ENCODE results near the gene C1orf167.

The C1orf167 gene

GRCh38 chr1:11759791-11760190 lies 2.2 kb upstream of the C1orf167 start:
- no peak for DNase-seq (ENCODE audit: low read depth in 2 of 2, low spot score in 1 of 2)

DNA sequence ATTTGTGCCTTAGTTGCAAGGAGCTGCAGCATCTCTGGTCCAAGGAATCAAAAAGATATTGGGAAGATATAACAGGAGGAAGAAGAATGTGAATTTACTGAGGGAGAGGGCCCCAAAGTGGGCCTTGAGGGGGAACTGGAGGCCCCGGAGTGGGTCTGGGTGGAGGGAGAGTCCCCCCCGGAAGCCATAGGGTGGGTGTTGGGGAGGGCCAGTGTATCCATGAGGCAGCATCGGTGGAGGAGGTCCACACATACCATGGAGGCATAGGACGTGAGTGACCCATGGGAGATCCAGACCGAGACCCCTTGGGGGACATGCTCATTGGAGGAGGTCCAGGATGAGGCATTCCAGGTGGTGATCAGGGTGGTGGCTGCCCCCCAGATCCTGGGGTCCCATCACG lies 708 bp upstream of the C1orf167 start:
- DNase-seq (ENCODE audit: low read depth in 2 of 2, low spot score in 1 of 2), result no peak

GRCh38 chr1:11764115-11764514 lies 2.1 kb downstream of the C1orf167 start:
- no peak for DNase-seq (ENCODE audit: low read depth in 2 of 2, low spot score in 1 of 2)

GRCh38 chr1:11764519-11764918 lies 2.5 kb downstream of the C1orf167 start:
- DNase-seq (ENCODE audit: low read depth in 2 of 2, low spot score in 1 of 2), result no peak

DNA sequence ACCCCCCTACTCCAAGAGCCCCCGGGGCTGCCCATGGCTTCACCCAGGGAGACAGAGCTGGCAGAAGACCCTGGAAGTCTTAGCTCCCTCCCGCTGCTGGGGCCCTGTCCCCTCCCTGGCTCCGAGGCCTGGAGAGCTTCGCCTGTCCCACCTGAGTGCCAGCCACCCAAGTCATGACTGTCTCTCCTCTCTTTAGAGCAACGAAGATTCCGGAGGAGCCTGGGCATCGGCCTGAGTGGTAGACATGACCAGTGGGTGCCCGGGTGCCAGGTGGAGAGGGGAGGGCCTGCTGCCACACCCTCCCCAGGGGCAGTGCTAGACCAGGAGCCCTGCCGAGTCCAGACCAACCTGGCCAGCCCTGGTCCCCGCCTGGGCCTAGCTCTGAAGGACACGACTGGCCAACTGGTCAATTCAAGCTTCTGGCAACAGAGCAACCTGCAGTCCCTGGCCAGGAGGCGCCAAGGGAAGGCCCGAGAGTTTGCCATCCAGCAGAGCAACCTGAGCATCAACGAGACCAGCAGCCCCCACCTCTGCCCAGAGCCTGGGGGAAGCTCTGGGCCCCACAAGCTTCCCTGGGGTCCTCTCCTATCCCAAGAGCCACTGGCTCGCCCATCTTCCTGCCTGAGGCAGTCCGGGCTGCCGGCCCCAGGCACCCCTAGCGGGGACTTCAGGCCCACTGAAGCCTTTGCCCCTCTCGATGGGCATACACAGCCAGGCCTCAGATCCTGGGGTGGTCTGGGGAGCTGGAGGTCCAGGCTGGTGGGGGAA lies 3.9 kb downstream of the C1orf167 start:
- no peak for DNase-seq (ENCODE audit: low read depth in 2 of 2, low spot score in 1 of 2)

- no peak for DNase-seq (ENCODE audit: low read depth in 2 of 2, low spot score in 1 of 2)
Measured at GRCh38 chr1:11766429-11766776, 4.4 kb downstream of the C1orf167 start.

GRCh38 chr1:11767922-11768704 lies 6.1 kb downstream of the C1orf167 start:
- no peak for DNase-seq (ENCODE audit: low read depth in 2 of 2, low spot score in 1 of 2)

DNA sequence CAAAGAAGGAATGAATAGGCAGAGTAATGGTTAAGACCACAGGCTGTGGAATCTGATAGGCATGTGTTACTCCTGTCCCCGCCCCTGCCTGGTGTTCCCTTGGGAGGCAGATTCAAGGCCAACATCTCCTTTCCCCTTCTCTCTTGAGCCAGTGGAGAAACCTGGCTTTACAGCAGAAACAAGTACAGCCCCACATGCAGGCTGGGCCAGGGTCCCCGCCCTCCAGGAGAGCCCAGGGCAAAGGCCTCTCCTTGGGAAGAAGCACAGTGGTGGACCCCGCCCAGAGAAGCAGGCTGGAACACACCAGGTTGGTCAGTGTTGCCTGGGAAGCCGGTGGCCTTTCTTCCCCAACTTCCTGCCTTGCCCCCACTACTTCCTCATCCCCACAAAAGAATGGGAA lies 6.8 kb downstream of the C1orf167 start:
- DNase-seq (ENCODE audit: low read depth in 2 of 2, low spot score in 1 of 2), result no peak

- DNase-seq (ENCODE audit: low read depth in 2 of 2, low spot score in 1 of 2), result no peak
Measured at GRCh38 chr1:11769274-11769673, 7.3 kb downstream of the C1orf167 start.

DNA sequence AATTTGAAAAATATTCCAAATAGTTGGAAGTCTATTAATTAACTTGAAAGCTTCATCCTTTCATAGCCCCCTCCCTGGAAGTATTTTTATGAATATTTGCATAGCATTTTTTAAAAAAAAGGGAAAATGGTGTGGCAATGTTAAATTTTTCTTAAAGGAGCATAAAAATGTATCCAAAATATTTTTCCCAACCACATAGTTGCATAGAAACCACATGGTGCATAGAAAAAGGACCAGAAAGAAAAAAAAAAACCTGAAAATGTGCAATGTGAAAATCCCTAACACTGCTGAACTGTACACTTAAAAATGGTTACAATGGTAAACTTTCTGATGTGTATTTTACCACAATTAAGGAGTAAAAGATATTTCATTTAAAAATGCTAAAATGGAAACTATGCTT lies 8.0 kb downstream of the C1orf167 start:
- DNase-seq (ENCODE audit: low read depth in 2 of 2, low spot score in 1 of 2), result no peak

DNA sequence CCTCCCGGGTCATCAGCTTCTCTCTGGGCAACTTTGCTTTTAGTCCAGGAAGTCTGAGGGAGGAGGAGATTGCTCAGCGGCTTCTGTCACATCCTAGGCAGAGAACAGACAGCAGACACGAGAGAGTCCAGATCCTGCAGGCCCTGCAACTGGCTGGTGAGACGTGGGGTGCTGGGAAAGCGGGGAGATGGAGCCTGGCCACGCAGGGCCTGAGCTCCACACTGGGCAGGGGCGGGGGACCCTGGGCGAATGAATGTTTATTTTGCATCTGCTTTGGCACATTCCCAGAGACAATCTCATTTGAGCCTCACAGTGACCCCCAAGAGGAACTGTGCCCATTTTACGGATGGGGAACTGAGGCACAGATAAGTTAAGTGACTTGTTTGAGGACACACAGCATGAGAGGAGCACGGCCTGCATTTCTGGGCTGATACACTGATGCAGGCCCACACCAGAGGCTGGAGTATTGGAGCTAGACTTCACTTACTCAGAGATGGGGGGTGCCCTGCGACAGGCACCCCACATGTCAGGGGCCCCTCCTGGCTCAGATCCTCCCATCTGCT lies 9.6 kb downstream of the C1orf167 start:
- DNase-seq (ENCODE audit: low read depth in 2 of 2, low spot score in 1 of 2), result no peak

- DNase-seq (ENCODE audit: low read depth in 2 of 2, low spot score in 1 of 2), result no peak
Measured at GRCh38 chr1:11772458-11772857, 10.5 kb downstream of the C1orf167 start.

DNA sequence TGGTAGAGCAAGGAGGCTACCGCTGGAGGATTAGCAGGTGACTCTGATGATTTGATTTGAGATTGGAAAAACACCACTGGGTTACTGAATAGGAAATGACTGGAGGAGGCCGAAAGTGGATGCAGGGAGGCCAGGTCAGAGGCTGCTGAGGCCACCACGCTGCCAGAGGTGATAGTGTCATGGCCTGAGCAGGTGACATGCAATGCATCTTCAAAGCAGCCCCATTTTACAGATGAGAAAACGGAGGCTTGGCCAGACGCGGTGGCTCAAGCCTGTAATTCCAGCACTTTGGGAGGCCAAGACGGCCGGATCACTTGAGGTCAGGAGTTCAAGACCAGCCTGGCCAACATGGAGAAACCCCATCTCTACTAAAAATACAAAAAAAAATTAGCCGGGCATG lies 12.8 kb downstream of the C1orf167 start:
- DNase-seq (ENCODE audit: low read depth in 2 of 2, low spot score in 1 of 2), result no peak

- DNase-seq (ENCODE audit: low read depth in 2 of 2, low spot score in 1 of 2), result no peak
Measured at GRCh38 chr1:11777658-11778322, 15.8 kb downstream of the C1orf167 start.

- DNase-seq (ENCODE audit: low read depth in 2 of 2, low spot score in 1 of 2), result no peak
Measured at GRCh38 chr1:11778336-11778735, 16.3 kb downstream of the C1orf167 start.

DNA sequence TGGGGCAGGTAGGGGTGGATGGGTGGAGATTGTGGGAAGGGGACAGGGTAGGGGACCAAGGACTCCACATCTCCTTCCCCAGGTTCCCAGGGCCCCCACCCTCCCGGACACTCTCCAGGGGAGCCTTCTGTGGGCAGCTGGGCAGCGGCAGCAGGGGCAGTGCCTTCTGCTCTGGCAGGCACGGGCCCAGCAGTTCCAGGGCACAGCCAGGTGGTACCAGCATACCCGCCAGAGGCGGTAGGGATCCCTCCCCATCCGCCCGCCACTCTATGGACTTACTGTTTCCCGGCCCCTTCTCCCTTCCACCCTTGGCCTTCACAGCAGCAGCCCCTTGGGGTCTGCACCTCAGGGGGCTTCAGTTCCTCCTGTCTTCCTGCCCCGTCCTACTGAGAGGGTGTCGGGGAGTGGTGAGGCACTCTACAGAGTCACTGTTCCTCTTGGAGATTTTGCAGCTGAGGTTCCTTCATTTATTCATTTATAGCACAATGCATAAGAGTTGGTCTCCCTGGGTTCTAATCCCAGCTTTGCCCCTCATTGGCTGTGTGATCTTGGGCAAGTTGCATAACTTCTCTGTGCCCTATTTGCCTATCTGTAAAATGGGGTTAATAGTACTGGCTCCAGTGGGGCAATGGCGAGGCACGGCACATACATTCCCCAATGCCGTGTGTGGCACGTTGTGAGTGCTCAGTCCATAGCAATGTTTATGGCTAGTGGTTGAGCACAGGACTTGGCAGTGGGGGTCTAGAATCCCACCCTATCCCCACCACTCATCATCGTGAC lies 17.0 kb downstream of the C1orf167 start:
- no peak for DNase-seq (ENCODE audit: low read depth in 2 of 2, low spot score in 1 of 2)

GRCh38 chr1:11779715-11780379 lies 17.9 kb downstream of the C1orf167 start:
- DNase-seq (ENCODE audit: low read depth in 2 of 2, low spot score in 1 of 2), result no peak

- DNase-seq (ENCODE audit: low read depth in 2 of 2, low spot score in 1 of 2), result no peak
Measured at GRCh38 chr1:11780380-11781147, 18.6 kb downstream of the C1orf167 start.

DNA sequence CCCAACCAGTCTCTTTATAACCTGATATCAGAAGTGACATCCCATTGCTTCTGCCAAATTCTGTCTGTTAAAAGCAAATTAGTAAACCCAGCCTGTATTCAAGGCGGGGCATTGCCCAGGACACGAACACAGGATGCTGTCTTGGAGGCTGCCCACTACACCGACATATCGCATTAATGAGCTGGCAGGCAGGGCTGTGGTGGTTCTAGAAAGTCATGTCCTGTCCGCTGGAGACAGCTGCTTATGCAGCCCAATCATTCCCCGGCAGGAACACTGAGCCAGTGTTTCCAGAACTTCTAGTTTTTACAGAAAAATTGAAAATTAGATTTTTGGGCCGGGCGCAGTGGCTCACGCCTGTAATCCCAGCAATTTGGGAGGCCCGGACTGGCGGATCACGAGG lies 19.3 kb downstream of the C1orf167 start:
- no peak for DNase-seq (ENCODE audit: low read depth in 2 of 2, low spot score in 1 of 2)
